Measurements from ENCODE around the gene HSPA12B. TPM values are rescaled to one million over a fixed set of nuclear protein-coding genes. Genes with fewer than 3 reads are reported as not detected.

The HSPA12B gene
- total RNA-seq, 4 donors from 2014 or later = 0.75 to 4.1 (median 2.7) TPM

- no peaks in the 10 kb centered on the region for H3K36me3 ChIP-seq
- no peak for DNase-seq
- no peak overlapping the region for H3K27ac ChIP-seq
- WGBS, 2 donors (ENCODE audit: low coverage in 1 of 2) = 61 to 71% methylated on average over 4 to 31 of the region's 31 CpGs
- peaks cover 16% of the 10 kb centered on the region for H3K27me3 ChIP-seq
- intact Hi-C loops (cut with DNase I; ENCODE audit: low total_unique reads) = no loop called here
- no peaks in the 10 kb centered on the region for H3K9me3 ChIP-seq
- no peak for TF ChIP-seq POLR2A (IDR thresholded peaks at IDR 0.05)
- in situ Hi-C loops (cut with MboI; ENCODE audit: low pct_ligation_motif_present in 1 of 4, low pct_unique_long_range_greater_than_20kb in 1 of 4, low sequenced_read_pairs in 3 of 4) = no loop called here
- peaks cover 2 to 20% (median 10%) of the 10 kb centered on the region in 4 donors for H3K4me1 ChIP-seq
- H3K4me3 ChIP-seq = peak overlapping the region in 2 of 4 donors; percentile 36 to 47
Observed at GRCh38 chr20:3751305-3751674, 18.8 kb downstream of the HSPA12B start.

- peaks cover 16% of the 10 kb centered on the region for H3K27me3 ChIP-seq
- H3K36me3 ChIP-seq = no peaks in the 10 kb centered on the region
- in situ Hi-C loops (cut with MboI; ENCODE audit: low pct_ligation_motif_present in 1 of 4, low pct_unique_long_range_greater_than_20kb in 1 of 4, low sequenced_read_pairs in 3 of 4) = no loop called here
- peak; percentile 68 for DNase-seq
- TF ChIP-seq POLR2A (IDR thresholded peaks at IDR 0.05) = no peak
- no peak for TF ChIP-seq POLR2AphosphoS5 (IDR thresholded peaks at IDR 0.05)
- TF ChIP-seq, protein P1, sequence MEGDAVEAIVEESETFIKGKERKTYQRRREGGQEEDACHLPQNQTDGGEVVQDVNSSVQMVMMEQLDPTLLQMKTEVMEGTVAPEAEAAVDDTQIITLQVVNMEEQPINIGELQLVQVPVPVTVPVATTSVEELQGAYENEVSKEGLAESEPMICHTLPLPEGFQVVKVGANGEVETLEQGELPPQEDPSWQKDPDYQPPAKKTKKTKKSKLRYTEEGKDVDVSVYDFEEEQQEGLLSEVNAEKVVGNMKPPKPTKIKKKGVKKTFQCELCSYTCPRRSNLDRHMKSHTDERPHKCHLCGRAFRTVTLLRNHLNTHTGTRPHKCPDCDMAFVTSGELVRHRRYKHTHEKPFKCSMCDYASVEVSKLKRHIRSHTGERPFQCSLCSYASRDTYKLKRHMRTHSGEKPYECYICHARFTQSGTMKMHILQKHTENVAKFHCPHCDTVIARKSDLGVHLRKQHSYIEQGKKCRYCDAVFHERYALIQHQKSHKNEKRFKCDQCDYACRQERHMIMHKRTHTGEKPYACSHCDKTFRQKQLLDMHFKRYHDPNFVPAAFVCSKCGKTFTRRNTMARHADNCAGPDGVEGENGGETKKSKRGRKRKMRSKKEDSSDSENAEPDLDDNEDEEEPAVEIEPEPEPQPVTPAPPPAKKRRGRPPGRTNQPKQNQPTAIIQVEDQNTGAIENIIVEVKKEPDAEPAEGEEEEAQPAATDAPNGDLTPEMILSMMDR (IDR thresholded peaks at IDR 0.05) = no peak
- no peak for TF ChIP-seq EP300 (IDR thresholded peaks at IDR 0.05; ENCODE audit: low read depth)
- no peaks in the 10 kb centered on the region for H3K9me3 ChIP-seq
- H3K4me1 ChIP-seq = peaks cover 2 to 20% (median 10%) of the 10 kb centered on the region in 4 donors
- WGBS, 2 donors (ENCODE audit: low coverage in 1 of 2) = 45% methylated on average over 95 of the region's 95 CpGs; no CpG with 5 or more reads in 1 of the 2 donors
- H3K27ac ChIP-seq = peak overlapping the region in 1 of 4 donors; percentile 7
- H3K4me3 ChIP-seq = peak overlapping the region in 3 of 4 donors; percentile 12 to 47 (median 36)
- intact Hi-C loops (cut with DNase I; ENCODE audit: low total_unique reads) = no loop called here
Observed at GRCh38 chr20:3751675-3752385, 19.3 kb downstream of the HSPA12B start.

DNA sequence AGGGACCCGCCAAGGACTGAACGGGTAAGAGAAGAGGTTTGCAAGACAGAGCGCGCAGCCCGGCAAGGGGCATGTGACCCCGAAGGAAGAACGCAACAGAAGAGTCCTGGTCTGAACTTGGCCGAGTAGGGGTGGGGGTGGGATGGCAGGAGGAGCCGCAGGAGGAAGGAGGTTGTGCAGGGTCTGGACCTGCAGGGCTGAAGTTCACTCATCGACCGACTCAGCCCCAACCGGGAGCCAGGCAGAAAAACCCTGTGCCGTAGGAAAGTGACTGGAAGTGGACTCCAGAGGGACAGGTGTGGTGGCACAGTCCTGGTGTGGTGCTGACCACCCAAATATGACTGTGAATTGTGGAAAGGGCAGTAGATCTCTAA lies 19.9 kb downstream of the HSPA12B start:
- Histone ChIP-seq H3K27me3 (peaks cover 16% of the 10 kb centered on the region), H3K4me1 (peaks cover 2 to 20% (median 10%) of the 10 kb centered on the region in 4 donors), H3K27ac (peak overlapping the region in 1 of 4 donors; percentile 34), H3K9me3 (no peaks in the 10 kb centered on the region), H3K4me3 (peak overlapping the region in 3 of 4 donors; percentile 12 to 47 (median 36)), H3K36me3 (no peaks in the 10 kb centered on the region)
- TF ChIP-seq EP300 (IDR thresholded peaks at IDR 0.05; ENCODE audit: low read depth) = no peak
- TF ChIP-seq, protein P1 (IDR thresholded peaks at IDR 0.05) = no peak
- no peak for TF ChIP-seq POLR2A (IDR thresholded peaks at IDR 0.05)
- no peak for TF ChIP-seq POLR2AphosphoS5 (IDR thresholded peaks at IDR 0.05)
- in situ Hi-C loops (cut with MboI; ENCODE audit: low pct_ligation_motif_present in 1 of 4, low pct_unique_long_range_greater_than_20kb in 1 of 4, low sequenced_read_pairs in 3 of 4) = no loop called here
- no peak for DNase-seq
- WGBS, 2 donors (ENCODE audit: low coverage in 1 of 2) = 37% methylated on average over 13 of the region's 13 CpGs; no CpG with 5 or more reads in 1 of the 2 donors
- intact Hi-C loops (cut with DNase I; ENCODE audit: low total_unique reads) = no loop called here

DNA sequence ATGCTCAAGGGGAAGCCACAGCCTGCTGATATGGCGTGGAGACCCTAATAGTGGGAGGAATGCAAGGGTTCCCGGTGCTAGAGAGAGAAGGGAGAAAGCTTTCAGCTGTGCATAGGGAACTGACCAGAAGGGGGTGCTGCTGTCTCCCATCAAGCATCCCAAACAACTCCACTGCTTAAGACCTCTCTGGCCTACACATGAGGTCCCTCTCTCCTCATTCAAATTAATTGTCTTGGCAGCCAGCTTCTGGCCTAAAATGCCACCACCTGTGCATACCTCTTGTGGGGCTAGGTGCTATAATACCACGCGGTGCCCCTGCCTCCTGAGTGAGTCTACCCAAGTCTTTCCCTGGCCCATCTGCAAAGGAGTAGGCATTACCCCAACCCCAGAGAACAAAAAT lies 20.6 kb downstream of the HSPA12B start:
- TF ChIP-seq EP300 (IDR thresholded peaks at IDR 0.05; ENCODE audit: low read depth) = no peak
- TF ChIP-seq, protein P1 (IDR thresholded peaks at IDR 0.05) = peak; percentile 67 to 78 (median 73)
- WGBS, 2 donors (ENCODE audit: low coverage in 1 of 2) = 34 to 48% methylated on average over 4 of the region's 4 CpGs
- in situ Hi-C loops (cut with MboI; ENCODE audit: low pct_ligation_motif_present in 1 of 4, low pct_unique_long_range_greater_than_20kb in 1 of 4, low sequenced_read_pairs in 3 of 4) = no loop called here
- peaks cover 2 to 20% (median 10%) of the 10 kb centered on the region in 4 donors for H3K4me1 ChIP-seq
- intact Hi-C loops (cut with DNase I; ENCODE audit: low total_unique reads) = no loop called here
- no peaks in the 10 kb centered on the region for H3K36me3 ChIP-seq
- peaks cover 16% of the 10 kb centered on the region for H3K27me3 ChIP-seq
- no peaks in the 10 kb centered on the region for H3K9me3 ChIP-seq
- peak; percentile 69 for DNase-seq
- H3K27ac ChIP-seq = no peak overlapping the region
- no peak overlapping the region for H3K4me3 ChIP-seq
